Prostate gland (tissue), 2 donors: ENCODE measurements around the gene CHST5.

ENCODE experiments used
- POLR2A ChIP-seq: fragments of 450-650 bp; IDR thresholded peaks from one replicate; pipeline ENCODE4 v1.6.1; 2016; ENCODE audit warnings: antibody characterized with exemption, mild to moderate bottlenecking
- TF ChIP-seq, protein P1 (sequence below), 4 experiments: fragments of 200-600 bp in 2 of 4; fragments of 450-650 bp in 2 of 4; sonication (generic) in 2 of 4; IDR thresholded peaks; 1 replicate in 3 of 4; 2 replicates in 1 of 4; pipeline ENCODE4 v1.5.1; 2016 to 2019; ENCODE audit warnings: antibody characterized with exemption in 4 of 4, mild to moderate bottlenecking in 2 of 4, moderate library complexity in 2 of 4

DNA sequence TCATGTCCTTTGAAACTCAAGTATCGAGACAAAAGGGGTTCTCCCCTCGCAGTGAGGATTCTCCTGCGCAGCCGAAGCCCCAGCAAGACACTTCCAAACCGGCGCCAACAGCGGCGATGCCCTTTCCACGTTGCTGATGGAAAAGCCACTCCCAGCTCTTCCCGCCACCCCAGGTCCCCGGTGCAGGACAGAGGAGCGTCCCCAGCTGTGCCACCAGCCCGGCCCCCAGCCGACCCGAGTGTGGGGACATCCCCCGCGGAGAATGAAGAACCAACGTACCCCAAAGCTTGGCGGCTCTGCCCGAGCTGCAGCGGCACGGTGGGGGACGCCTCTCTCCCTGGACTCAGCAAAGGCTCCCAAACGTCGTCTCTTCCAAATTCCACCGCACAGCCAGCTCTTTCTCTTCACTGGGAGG, 41.2 kb downstream of the CHST5 start:
- no peak for TF ChIP-seq POLR2A
- TF ChIP-seq, protein P1, sequence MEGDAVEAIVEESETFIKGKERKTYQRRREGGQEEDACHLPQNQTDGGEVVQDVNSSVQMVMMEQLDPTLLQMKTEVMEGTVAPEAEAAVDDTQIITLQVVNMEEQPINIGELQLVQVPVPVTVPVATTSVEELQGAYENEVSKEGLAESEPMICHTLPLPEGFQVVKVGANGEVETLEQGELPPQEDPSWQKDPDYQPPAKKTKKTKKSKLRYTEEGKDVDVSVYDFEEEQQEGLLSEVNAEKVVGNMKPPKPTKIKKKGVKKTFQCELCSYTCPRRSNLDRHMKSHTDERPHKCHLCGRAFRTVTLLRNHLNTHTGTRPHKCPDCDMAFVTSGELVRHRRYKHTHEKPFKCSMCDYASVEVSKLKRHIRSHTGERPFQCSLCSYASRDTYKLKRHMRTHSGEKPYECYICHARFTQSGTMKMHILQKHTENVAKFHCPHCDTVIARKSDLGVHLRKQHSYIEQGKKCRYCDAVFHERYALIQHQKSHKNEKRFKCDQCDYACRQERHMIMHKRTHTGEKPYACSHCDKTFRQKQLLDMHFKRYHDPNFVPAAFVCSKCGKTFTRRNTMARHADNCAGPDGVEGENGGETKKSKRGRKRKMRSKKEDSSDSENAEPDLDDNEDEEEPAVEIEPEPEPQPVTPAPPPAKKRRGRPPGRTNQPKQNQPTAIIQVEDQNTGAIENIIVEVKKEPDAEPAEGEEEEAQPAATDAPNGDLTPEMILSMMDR (IDR thresholded peaks at IDR 0.05): no peak
